GM23338 (cell line): Measurements from ENCODE around the gene SH3TC1. TPM values are rescaled to one million over a fixed set of nuclear protein-coding genes. Genes with fewer than 3 reads are reported as not detected.
A peak's percentile ranks its signal among the peaks of the same experiment; 100 is the strongest.

Experiments
- ATAC-seq: fragments of 200-7000 bp; cut with Tn5 transposase; 3 replicates; pipeline ENCODE4 v1.9.1; 2020
- DNase-seq: peaks from one replicate; pipeline ENCODE4 v3.0.0-alpha.2; 2015; ENCODE audit warnings: low spot score
- H2AFZ ChIP-seq: fragments of 200-600 bp; sonication (generic); 2 replicates; pipeline ENCODE4 v1.8.0; 2016; ENCODE audit warnings: antibody characterized with exemption, mild to moderate bottlenecking, moderate library complexity
- H3F3A ChIP-seq: fragments of 200-600 bp; sonication (generic); replicated peaks from 2 replicates; pipeline ENCODE4 v1.8.0; 2017; ENCODE audit warnings: antibody characterized with exemption, mixed run types, low read depth
- H3K27ac ChIP-seq: fragments of 200-600 bp; sonication (generic); 2 replicates; pipeline ENCODE4 v1.6.1; 2016; ENCODE audit warnings: low read depth
- H3K27me3 ChIP-seq: fragments of 200-600 bp; sonication (generic); 2 replicates; pipeline ENCODE4 v1.8.0; 2016; ENCODE audit warnings: mild to moderate bottlenecking, mixed run types, moderate library complexity; ENCODE audit not compliant: insufficient read depth
- H3K36me3 ChIP-seq: fragments of 200-600 bp; sonication (generic); 2 replicates; pipeline ENCODE4 v1.8.0; 2016; ENCODE audit warnings: mild to moderate bottlenecking; ENCODE audit not compliant: insufficient read depth
- H3K4me1 ChIP-seq: fragments of 200-600 bp; sonication (generic); 2 replicates; pipeline ENCODE4 v1.8.0; 2016; ENCODE audit warnings: mild to moderate bottlenecking, moderate library complexity; ENCODE audit not compliant: insufficient read depth
- H3K4me2 ChIP-seq: fragments of 200-600 bp; sonication (generic); 2 replicates; pipeline ENCODE4 v1.7.1; 2017; ENCODE audit warnings: mixed run types
- H3K4me3 ChIP-seq: fragments of 200-600 bp; sonication (generic); 2 replicates; pipeline ENCODE4 v1.6.1; 2016; ENCODE audit warnings: mixed run types
- H3K79me2 ChIP-seq: fragments of 200-600 bp; sonication (generic); replicated peaks from 2 replicates; pipeline ENCODE4 v1.8.0; 2017; ENCODE audit warnings: mild to moderate bottlenecking; ENCODE audit not compliant: insufficient read depth
- H3K9me2 ChIP-seq: fragments of 200-600 bp; sonication (generic); 2 replicates; pipeline ENCODE4 v1.8.0; 2017; ENCODE audit not compliant: insufficient read depth
- H4K20me1 ChIP-seq: fragments of 200-600 bp; sonication (generic); replicated peaks from 2 replicates; pipeline ENCODE4 v1.8.0; 2017; ENCODE audit warnings: mild to moderate bottlenecking; ENCODE audit not compliant: insufficient read depth
- H3K27ac Mint-ChIP-seq: 2 replicates; pipeline ENCODE4 v1.8.0; 2020; ENCODE audit warnings: inconsistent platforms, mild to moderate bottlenecking, moderate library complexity, mixed read lengths
- H3K27me3 Mint-ChIP-seq: 3 replicates; pipeline ENCODE4 v1.8.0; 2022; ENCODE audit warnings: low read depth, mild to moderate bottlenecking, moderate library complexity, mixed read lengths, inconsistent platforms; ENCODE audit not compliant: insufficient read depth, poor library complexity
- H3K36me3 Mint-ChIP-seq: 3 replicates; pipeline ENCODE4 v1.8.0; 2021; ENCODE audit warnings: low read depth, mild to moderate bottlenecking, inconsistent platforms, moderate library complexity, mixed read lengths
- H3K4me1 Mint-ChIP-seq: 3 replicates; pipeline ENCODE4 v1.8.0; 2020; ENCODE audit warnings: mild to moderate bottlenecking, inconsistent platforms, mixed read lengths
- H3K4me3 Mint-ChIP-seq: 3 replicates; pipeline ENCODE4 v1.8.0; 2021; ENCODE audit warnings: moderate library complexity, mild to moderate bottlenecking, inconsistent platforms, mixed read lengths
- H3K9me3 Mint-ChIP-seq: 3 replicates; pipeline ENCODE4 v1.8.0; 2020; ENCODE audit warnings: moderate library complexity, mild to moderate bottlenecking, inconsistent platforms, mixed read lengths
- CREB1 ChIP-seq: fragments of 250-450 bp; sonication (Bioruptor Pico); IDR thresholded peaks from 2 replicates; pipeline ENCODE4 v1.5.0; 2020; ENCODE audit warnings: low read depth, mild to moderate bottlenecking, moderate library complexity
- CTCF ChIP-seq, 2 experiments: fragments of 200-600 bp in 1 of 2; sonication (generic) in 1 of 2; conservative IDR thresholded peaks; 2 replicates each; pipeline versions ENCODE4 v1.5.1 to v1.6.1; 2016 to 2017; ENCODE audit warnings: antibody characterized with exemption in 2 of 2, low read depth in 2 of 2, mild to moderate bottlenecking in 2 of 2, moderate library complexity in 1 of 2
- ETS1 ChIP-seq: IDR thresholded peaks from 2 replicates; pipeline ENCODE4 v1.6.1; 2016; ENCODE audit warnings: antibody characterized with exemption
- EZH2 ChIP-seq: fragments of 200-600 bp; sonication (generic); IDR thresholded peaks from one replicate; pipeline ENCODE4 v1.8.0; 2017; ENCODE audit warnings: antibody characterized with exemption, mild to moderate bottlenecking, low read depth; ENCODE audit not compliant: unreplicated experiment
- EZH2phosphoT487 ChIP-seq: fragments of 200-600 bp; sonication (generic); IDR thresholded peaks from one replicate; pipeline ENCODE4 v1.8.1; 2018; ENCODE audit warnings: antibody characterized with exemption; ENCODE audit not compliant: unreplicated experiment
- JUNB ChIP-seq: IDR thresholded peaks from one replicate; pipeline ENCODE4 v1.6.1; 2016; ENCODE audit warnings: antibody characterized with exemption; ENCODE audit not compliant: unreplicated experiment
- NANOG ChIP-seq: IDR thresholded peaks from 2 replicates; pipeline ENCODE4 v1.6.1; 2016; ENCODE audit warnings: antibody characterized with exemption, borderline replicate concordance
- POLR2AphosphoS5 ChIP-seq: IDR thresholded peaks from 2 replicates; pipeline ENCODE4 v1.6.1; 2016; ENCODE audit warnings: antibody characterized with exemption, low read depth
- REST ChIP-seq: IDR thresholded peaks from one replicate; pipeline ENCODE4 v1.6.1; 2018; ENCODE audit warnings: antibody characterized with exemption; ENCODE audit not compliant: unreplicated experiment
- STAT1 ChIP-seq: IDR thresholded peaks from one replicate; pipeline ENCODE4 v1.6.1; 2016; ENCODE audit warnings: antibody characterized with exemption; ENCODE audit not compliant: unreplicated experiment
- ZNF114 ChIP-seq: fragments of 250-450 bp; sonication (Bioruptor Pico); IDR thresholded peaks from 2 replicates; pipeline ENCODE4 v1.5.0; 2020; ENCODE audit warnings: mild to moderate bottlenecking, moderate library complexity
- polyA plus RNA-seq: library from polyadenylated mRNA; unstranded; fragments of >200 nt; fragmentation: Nextera tagmentation; extraction: Ambion mirVana; gene quantifications from 2 replicates; pipeline ENCODE4 v1.2.1, GENCODE V29; 2016
- total RNA-seq: library from RNA; depleted of rRNA; stranded (reverse); fragments of >200 nt; shearing (Covaris generic); gene quantifications from 2 replicates; pipeline ENCODE4 v1.2.3, GENCODE V29; 2014

The SH3TC1 gene
- total and polyA plus RNA-seq, 2 experiments from 2014 or later, result 0.07 TPM; not detected in 1

- no peaks in the 10 kb centered on the region for H3K36me3 ChIP-seq
- no peaks in the 10 kb centered on the region for H3K4me1 ChIP-seq
- no peak for TF ChIP-seq JUNB
- TF ChIP-seq CTCF (conservative IDR thresholded peaks at IDR 0.05; ENCODE audit: low read depth in 2 of 2), result peak; percentile 50 to 78
- no peak for TF ChIP-seq REST
- TF ChIP-seq ZNF114 (CRISPR knock-in tag), result no peak
- peaks cover 19% of the 10 kb centered on the region for H3K9me3 Mint-ChIP-seq
- no peaks in the 10 kb centered on the region for H3K4me1 Mint-ChIP-seq
- H3K36me3 Mint-ChIP-seq, result peaks cover 7% of the 10 kb centered on the region; the same call in 2 of the 3 replicates
- no peak for DNase-seq
- peaks cover 4% of the 10 kb centered on the region; the same call in 1 of the 2 replicates for H3K9me2 ChIP-seq
- H3K27me3 ChIP-seq, result no peaks in the 10 kb centered on the region
- no peak overlapping the region for H3K27ac ChIP-seq
- no peak for ATAC-seq
- H2AFZ ChIP-seq, result no peak overlapping the region
- no peak overlapping the region for H3K27ac Mint-ChIP-seq
- H3F3A ChIP-seq, result no peaks in the 10 kb centered on the region
- no peak overlapping the region for H3K4me3 Mint-ChIP-seq
- H3K79me2 ChIP-seq, result no peaks in the 10 kb centered on the region
- H3K27me3 Mint-ChIP-seq, result no peaks in the 10 kb centered on the region
- no peak overlapping the region for H3K4me3 ChIP-seq
- H4K20me1 ChIP-seq, result no peaks in the 10 kb centered on the region
- no peak overlapping the region for H3K4me2 ChIP-seq
These were observed 30.9 kb upstream of the SH3TC1 start for GRCh38 chr4:8168232-8168631.

GRCh38 chr4:8168832-8169598 is 30.1 kb upstream of the SH3TC1 start:
- Mint-ChIP-seq H3K4me3 (no peak overlapping the region), H3K27me3 (no peaks in the 10 kb centered on the region), H3K27ac (no peak overlapping the region), H3K9me3 (peaks cover 19% of the 10 kb centered on the region), H3K4me1 (no peaks in the 10 kb centered on the region), H3K36me3 (peaks cover 7% of the 10 kb centered on the region; the same call in 2 of the 3 replicates)
- no peaks in the 10 kb centered on the region for H3K79me2 ChIP-seq
- H3K9me2 ChIP-seq, result peaks cover 4% of the 10 kb centered on the region; the same call in 1 of the 2 replicates
- H3K4me2 ChIP-seq, result no peak overlapping the region
- ATAC-seq, result no peak
- DNase-seq, result no peak
- H4K20me1 ChIP-seq, result no peaks in the 10 kb centered on the region
- no peaks in the 10 kb centered on the region for H3K36me3 ChIP-seq
- no peaks in the 10 kb centered on the region for H3F3A ChIP-seq
- H2AFZ ChIP-seq, result no peak overlapping the region
- no peak overlapping the region for H3K27ac ChIP-seq
- no peak overlapping the region for H3K4me3 ChIP-seq
- H3K4me1 ChIP-seq, result no peaks in the 10 kb centered on the region
- no peaks in the 10 kb centered on the region for H3K27me3 ChIP-seq
- TF ChIP-seq POLR2AphosphoS5, result no peak
- TF ChIP-seq STAT1, result no peak
- TF ChIP-seq NANOG, result no peak
- TF ChIP-seq EZH2, result no peak
- TF ChIP-seq ETS1, result no peak
- no peak for TF ChIP-seq REST
- TF ChIP-seq EZH2phosphoT487, result no peak
- TF ChIP-seq CREB1 (CRISPR knock-in tag), result no peak
